ENCODE measurements around the gene ADIRF. TPM values are rescaled to one million over a fixed set of nuclear protein-coding genes. Genes with fewer than 3 reads are reported as not detected.
"Not testable (repeated sequence)": the region's sequence is repeated elsewhere in the genome, so short reads cannot be mapped to it uniquely, and the experiment has no call there.

The ADIRF gene
- polyA plus RNA-seq, 1 donor, result 11.4 TPM

DNA sequence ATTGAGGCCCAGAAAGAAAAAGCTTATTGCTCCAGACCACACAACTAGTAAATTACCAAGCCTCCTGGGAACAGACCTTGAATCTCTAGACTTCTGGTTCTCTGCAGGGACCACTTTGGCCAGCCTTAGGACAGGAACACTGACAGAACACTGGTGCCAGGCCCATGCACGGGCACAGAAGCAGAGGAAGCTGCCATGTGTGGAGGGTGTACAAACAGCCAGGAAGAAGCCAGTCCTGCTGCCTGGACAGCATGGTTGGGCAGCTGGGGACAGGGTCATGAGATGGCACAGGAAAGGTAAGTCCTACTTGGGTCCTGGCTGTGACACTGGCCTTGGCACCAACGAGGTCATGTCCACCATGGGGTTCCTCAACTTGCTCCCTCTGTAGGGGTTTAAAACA, 30.0 kb upstream of the ADIRF start:
- no peak overlapping the region for H3K27ac ChIP-seq (ENCODE audit: low read length)
- no peak overlapping the region for H3K4me3 ChIP-seq (ENCODE audit: low read length)
- peaks cover 3% of the 10 kb centered on the region for H3K4me1 ChIP-seq (ENCODE audit: control insufficient read depth, insufficient read depth, low read length)
- no peaks in the 10 kb centered on the region for H3K36me3 ChIP-seq (ENCODE audit: control insufficient read depth, insufficient read depth, low read length)
- no CpG with 5 or more reads among the region's 2 CpGs for WGBS (ENCODE audit: insufficient coverage, low lambda C conversion rate)
- no peak for DNase-seq
- H3K27me3 ChIP-seq (ENCODE audit: control insufficient read depth, insufficient read depth, low read length), result peaks cover 10% of the 10 kb centered on the region
- peaks cover 8% of the 10 kb centered on the region for H3K9me3 ChIP-seq (ENCODE audit: control insufficient read depth, low read depth, low read length)

DNA sequence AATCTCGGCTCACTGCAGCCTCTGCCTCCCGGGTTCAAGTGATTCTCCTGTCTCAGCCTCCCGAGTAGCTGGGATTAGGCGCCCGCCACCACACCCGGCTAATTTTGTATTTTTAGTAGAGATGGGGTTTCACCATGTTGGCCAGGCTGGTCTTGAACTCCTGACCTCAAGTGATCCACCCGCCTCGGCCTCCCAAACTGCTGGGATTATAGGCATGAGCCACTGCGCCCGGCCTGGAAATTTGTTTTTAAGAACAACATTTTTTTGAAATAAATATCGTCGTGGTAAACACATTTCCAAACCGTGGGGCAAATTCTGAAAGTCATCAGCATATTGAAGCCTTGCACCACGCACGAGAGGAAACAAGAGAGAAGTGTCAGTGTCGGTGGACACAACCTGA, 28.2 kb upstream of the ADIRF start:
- peaks cover 16% of the 10 kb centered on the region for H3K27me3 ChIP-seq (ENCODE audit: control insufficient read depth, insufficient read depth, low read length)
- H3K27ac ChIP-seq (ENCODE audit: low read length); H3K4me3 ChIP-seq (ENCODE audit: low read length); H3K36me3 ChIP-seq (ENCODE audit: control insufficient read depth, insufficient read depth, low read length); H3K4me1 ChIP-seq (ENCODE audit: control insufficient read depth, insufficient read depth, low read length); DNase-seq: not testable (repeated sequence)
- H3K9me3 ChIP-seq (ENCODE audit: control insufficient read depth, low read depth, low read length), result peaks cover 11% of the 10 kb centered on the region
- no CpG with 5 or more reads among the region's 16 CpGs for WGBS (ENCODE audit: insufficient coverage, low lambda C conversion rate)

DNA sequence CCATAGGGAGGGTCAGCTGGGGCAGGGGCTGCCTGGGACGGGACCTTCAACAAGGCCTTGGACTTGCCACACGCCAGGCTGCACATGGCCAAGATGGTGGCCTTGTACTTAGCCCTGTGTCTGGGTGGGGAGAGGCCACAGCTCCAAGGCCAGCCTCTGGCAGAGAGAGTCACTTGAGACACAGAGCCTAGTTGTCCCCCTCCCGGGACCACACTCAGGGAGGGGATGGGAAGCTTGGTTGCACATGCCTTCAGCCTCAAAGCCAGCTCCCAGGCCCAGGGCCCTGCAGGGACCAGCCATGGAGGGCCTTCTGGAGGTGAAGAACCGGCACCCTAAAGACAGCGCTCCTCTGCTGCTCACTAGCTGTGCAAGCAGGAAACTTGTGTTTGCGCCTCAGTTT, 27.6 kb upstream of the ADIRF start:
- Histone ChIP-seq H3K9me3 (ENCODE audit: control insufficient read depth, low read depth, low read length) (peaks cover 11% of the 10 kb centered on the region), H3K27me3 (ENCODE audit: control insufficient read depth, insufficient read depth, low read length) (peaks cover 16% of the 10 kb centered on the region), H3K36me3 (ENCODE audit: control insufficient read depth, insufficient read depth, low read length) (no peaks in the 10 kb centered on the region), H3K4me1 (ENCODE audit: control insufficient read depth, insufficient read depth, low read length) (peaks cover 3% of the 10 kb centered on the region), H3K4me3 (ENCODE audit: low read length) (no peak overlapping the region), H3K27ac (ENCODE audit: low read length) (no peak overlapping the region)
- DNase-seq, result no peak
- WGBS (ENCODE audit: insufficient coverage, low lambda C conversion rate), result no CpG with 5 or more reads among the region's 6 CpGs

DNA sequence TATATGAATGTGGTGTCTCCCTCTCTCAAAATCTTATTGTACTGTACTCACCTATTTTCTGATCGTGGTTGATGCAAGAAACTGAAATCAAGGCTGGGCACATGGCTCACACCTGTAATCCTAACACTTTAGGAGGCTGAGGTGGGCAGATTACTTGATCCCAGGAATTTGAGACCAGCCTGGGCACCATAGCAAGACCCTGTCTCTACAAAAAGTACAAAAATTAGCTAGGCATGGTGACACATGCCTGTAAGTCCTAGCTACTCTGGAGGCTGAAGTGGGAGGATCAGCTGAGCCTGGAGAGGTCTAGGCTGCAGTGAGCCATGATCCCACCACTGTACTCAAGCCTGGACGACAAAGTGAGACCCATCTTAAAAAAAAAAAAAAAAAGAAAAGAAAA, 26.9 kb upstream of the ADIRF start:
- Histone ChIP-seq H3K27me3 (ENCODE audit: control insufficient read depth, insufficient read depth, low read length) (peaks cover 23% of the 10 kb centered on the region), H3K27ac (ENCODE audit: low read length) (no peak overlapping the region), H3K9me3 (ENCODE audit: control insufficient read depth, low read depth, low read length) (peaks cover 11% of the 10 kb centered on the region), H3K36me3 (ENCODE audit: control insufficient read depth, insufficient read depth, low read length) (no peaks in the 10 kb centered on the region), H3K4me3 (ENCODE audit: low read length) (no peak overlapping the region), H3K4me1 (ENCODE audit: control insufficient read depth, insufficient read depth, low read length) (peaks cover 3% of the 10 kb centered on the region)
- no CpG with 5 or more reads among the region's 2 CpGs for WGBS (ENCODE audit: insufficient coverage, low lambda C conversion rate)
- DNase-seq, result no peak

DNA sequence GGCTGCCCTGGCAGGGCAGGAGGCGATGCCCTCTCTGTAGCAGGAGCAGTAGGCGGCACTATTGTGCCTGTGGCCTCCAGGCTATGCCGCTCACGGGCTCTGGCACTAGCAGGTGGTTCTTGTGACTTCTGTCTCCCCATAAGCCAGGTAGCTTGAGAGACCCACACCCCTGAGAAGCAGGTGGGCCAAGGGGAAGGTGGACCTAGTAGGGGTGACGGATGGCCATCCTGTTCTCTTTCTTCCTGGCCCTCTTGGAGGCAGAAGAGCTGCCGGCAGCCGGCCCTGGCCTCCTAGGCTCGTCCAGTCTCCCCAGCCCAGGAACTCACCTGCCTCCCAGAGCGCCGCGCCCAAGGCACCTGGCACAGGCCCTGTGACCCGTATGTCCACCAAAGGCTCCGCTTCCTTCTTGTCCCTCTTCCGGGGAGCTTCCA, 26.3 kb upstream of the ADIRF start:
- no peak for DNase-seq

DNA sequence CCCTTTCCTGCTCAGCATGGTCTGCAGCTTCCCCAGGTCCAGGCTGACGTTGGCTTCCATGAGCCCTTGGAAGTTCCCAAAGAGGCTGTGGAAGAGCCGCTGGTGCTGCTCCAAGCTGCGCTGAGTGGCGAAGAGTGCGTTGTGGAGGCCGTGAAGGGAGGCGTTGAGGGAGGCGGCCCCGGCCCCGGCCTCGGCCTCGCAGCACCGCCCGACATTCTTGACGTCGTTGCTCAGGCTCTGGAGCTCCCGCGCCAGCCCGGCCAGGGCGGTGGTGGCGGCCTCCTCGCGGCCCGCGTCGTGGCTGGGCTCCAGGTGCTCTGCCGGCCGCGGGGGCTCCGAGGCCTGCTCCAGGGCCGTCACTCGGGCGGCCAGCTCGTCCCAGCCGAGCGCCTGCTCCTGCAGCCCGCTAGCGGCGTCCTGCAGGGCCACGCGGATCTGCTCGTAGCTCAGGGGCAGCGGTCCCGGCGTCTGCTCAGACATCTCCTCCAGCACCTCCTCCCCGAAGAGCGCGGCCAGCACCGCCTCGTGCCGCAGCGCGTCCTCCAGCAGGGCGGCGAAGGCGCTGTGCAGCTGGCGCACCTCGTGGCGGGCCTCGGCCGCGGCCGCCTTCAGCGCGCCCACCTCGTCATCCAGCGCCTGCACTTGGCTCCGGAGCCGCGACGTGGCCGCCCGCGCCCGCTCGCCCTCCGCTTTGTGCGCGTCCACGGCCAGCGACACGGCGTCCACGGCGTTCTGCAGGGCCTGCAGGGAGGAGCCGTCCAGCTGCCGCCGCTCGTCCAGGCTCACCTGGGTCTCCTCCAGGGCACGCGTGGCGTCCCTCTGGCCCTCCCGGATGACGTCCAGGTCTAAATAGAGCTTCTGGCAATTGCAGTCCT, 25.6 kb upstream of the ADIRF start:
- WGBS (ENCODE audit: insufficient coverage, low lambda C conversion rate), result no CpG with 5 or more reads among the region's 94 CpGs
- H3K9me3 ChIP-seq (ENCODE audit: control insufficient read depth, low read depth, low read length), result peaks cover 11% of the 10 kb centered on the region
- no peak overlapping the region for H3K27ac ChIP-seq (ENCODE audit: low read length)
- peaks cover 27% of the 10 kb centered on the region for H3K27me3 ChIP-seq (ENCODE audit: control insufficient read depth, insufficient read depth, low read length)
- peaks cover 3% of the 10 kb centered on the region for H3K4me1 ChIP-seq (ENCODE audit: control insufficient read depth, insufficient read depth, low read length)
- no peak overlapping the region for H3K4me3 ChIP-seq (ENCODE audit: low read length)
- no peaks in the 10 kb centered on the region for H3K36me3 ChIP-seq (ENCODE audit: control insufficient read depth, insufficient read depth, low read length)
- DNase-seq, result no peak

More for the DNA sequence above, 26.3 kb upstream of the ADIRF start:
- H3K36me3 ChIP-seq (ENCODE audit: control insufficient read depth, insufficient read depth, low read length), result no peaks in the 10 kb centered on the region
- H3K4me3 ChIP-seq (ENCODE audit: low read length), result no peak overlapping the region
- H3K27me3 ChIP-seq (ENCODE audit: control insufficient read depth, insufficient read depth, low read length), result peaks cover 27% of the 10 kb centered on the region
- H3K27ac ChIP-seq (ENCODE audit: low read length), result no peak overlapping the region
- peaks cover 3% of the 10 kb centered on the region for H3K4me1 ChIP-seq (ENCODE audit: control insufficient read depth, insufficient read depth, low read length)
- H3K9me3 ChIP-seq (ENCODE audit: control insufficient read depth, low read depth, low read length), result peaks cover 11% of the 10 kb centered on the region
- no CpG with 5 or more reads among the region's 14 CpGs for WGBS (ENCODE audit: insufficient coverage, low lambda C conversion rate)

DNA sequence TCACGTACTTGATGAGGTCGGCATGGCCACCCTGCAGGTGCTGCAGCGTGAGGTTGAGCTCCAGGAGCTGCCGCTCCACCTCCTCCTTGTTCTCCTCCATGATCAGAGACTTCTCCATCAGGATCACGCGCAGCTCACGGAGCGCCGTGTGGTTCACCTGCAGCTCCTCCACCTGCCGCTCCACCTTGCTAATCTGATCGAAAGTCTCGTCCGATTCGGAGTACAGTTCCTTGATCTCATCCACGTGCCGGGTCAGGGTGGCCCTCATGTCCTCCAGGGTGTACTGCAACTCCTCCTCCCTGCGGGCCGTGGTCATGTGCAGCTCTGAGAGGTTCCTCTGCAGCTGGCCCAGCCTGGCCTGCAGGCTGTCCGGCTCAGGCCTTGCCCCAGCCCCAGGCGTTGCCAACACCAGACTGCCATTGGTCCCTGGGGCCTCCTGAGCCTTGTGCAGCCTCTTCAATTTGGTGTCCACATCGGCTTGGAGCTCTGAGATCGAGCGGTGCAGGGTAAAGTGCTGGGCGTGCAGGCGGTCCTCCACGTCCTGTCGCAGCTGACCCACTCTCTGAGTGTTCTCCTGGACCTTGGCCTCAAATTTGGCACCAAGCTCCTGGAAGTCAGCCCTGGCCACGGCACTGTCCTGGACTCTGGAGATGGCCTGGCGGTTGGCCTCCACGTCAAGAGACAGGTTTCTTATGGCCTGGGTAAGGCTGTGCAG, 24.8 kb upstream of the ADIRF start:
- H3K36me3 ChIP-seq (ENCODE audit: control insufficient read depth, insufficient read depth, low read length), result no peaks in the 10 kb centered on the region
- H3K4me1 ChIP-seq (ENCODE audit: control insufficient read depth, insufficient read depth, low read length), result peaks cover 3% of the 10 kb centered on the region
- no peak overlapping the region for H3K27ac ChIP-seq (ENCODE audit: low read length)
- WGBS (ENCODE audit: insufficient coverage, low lambda C conversion rate), result no CpG with 5 or more reads among the region's 30 CpGs
- no peak for DNase-seq
- H3K4me3 ChIP-seq (ENCODE audit: low read length), result no peak overlapping the region
- peaks cover 11% of the 10 kb centered on the region for H3K9me3 ChIP-seq (ENCODE audit: control insufficient read depth, low read depth, low read length)
- peaks cover 27% of the 10 kb centered on the region for H3K27me3 ChIP-seq (ENCODE audit: control insufficient read depth, insufficient read depth, low read length)

DNA sequence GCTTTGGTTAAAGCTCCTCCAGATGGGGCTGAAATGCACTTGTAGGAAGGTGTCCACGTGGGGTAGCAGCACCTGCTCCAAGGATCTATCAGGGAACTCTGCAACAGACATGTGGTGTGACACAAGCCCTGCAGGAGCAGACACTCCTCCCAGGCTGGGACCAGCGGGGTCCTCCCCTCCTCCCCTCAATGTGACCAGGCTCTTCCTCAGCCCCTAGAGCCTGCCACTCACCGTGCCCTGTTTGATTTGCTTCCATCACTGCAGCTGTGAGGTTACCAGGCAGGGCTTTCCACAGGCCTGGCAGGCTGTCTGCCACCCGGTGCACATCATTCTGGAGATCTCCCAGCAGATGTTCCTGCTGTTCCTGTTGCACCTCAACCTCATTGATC, 24.3 kb upstream of the ADIRF start:
- WGBS (ENCODE audit: insufficient coverage, low lambda C conversion rate), result no CpG with 5 or more reads among the region's 4 CpGs
- H3K4me3 ChIP-seq (ENCODE audit: low read length), result no peak overlapping the region
- H3K27ac ChIP-seq (ENCODE audit: low read length), result no peak overlapping the region
- no peak for DNase-seq
- H3K9me3 ChIP-seq (ENCODE audit: control insufficient read depth, low read depth, low read length), result peaks cover 11% of the 10 kb centered on the region
- H3K36me3 ChIP-seq (ENCODE audit: control insufficient read depth, insufficient read depth, low read length), result no peaks in the 10 kb centered on the region
- H3K27me3 ChIP-seq (ENCODE audit: control insufficient read depth, insufficient read depth, low read length), result peaks cover 27% of the 10 kb centered on the region
- peaks cover 3% of the 10 kb centered on the region for H3K4me1 ChIP-seq (ENCODE audit: control insufficient read depth, insufficient read depth, low read length)

DNA sequence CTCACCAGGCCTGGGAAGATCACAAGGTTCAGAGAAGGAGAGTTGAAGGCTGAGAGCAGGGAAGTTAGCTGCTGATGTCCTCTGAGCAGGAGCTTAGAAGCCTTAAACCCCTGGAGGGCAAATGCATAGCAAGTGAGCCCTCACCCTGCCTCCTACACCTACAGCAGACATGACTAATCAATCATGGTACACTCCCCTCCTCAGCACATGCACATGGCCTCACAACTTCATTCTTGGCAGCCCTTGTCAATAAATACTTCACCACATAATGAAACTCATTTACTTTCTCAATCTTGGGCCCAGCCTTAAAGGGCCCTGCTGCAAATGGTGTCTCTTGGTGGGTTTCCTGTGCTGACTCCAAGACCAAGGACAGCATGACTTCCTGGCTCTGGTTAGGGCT, 23.8 kb upstream of the ADIRF start:
- Histone ChIP-seq H3K4me3 (ENCODE audit: low read length) (no peak overlapping the region), H3K9me3 (ENCODE audit: control insufficient read depth, low read depth, low read length) (peaks cover 11% of the 10 kb centered on the region), H3K36me3 (ENCODE audit: control insufficient read depth, insufficient read depth, low read length) (no peaks in the 10 kb centered on the region), H3K27ac (ENCODE audit: low read length) (no peak overlapping the region), H3K27me3 (ENCODE audit: control insufficient read depth, insufficient read depth, low read length) (peaks cover 27% of the 10 kb centered on the region), H3K4me1 (ENCODE audit: control insufficient read depth, insufficient read depth, low read length) (peaks cover 3% of the 10 kb centered on the region)
- DNase-seq, result no peak

DNA sequence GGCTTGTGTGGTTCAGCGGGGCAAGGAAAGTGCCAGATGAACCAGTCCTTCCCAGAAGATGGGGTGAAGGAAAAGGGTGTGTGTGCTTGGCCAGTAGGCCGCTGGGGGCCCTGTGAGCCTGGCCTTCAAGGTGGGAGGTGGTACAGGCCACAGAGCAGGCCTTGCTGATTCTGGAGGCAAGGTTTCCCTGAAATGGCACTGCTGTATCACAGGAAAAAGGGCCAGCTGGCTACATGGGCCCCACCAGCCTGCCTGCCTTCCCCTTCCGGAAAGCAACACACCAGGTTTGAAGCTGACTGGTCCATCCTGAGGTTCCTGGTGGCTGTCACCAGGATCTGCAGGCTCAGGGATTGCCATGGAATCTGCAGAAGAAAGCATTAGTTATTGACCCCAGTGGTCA, 23.4 kb upstream of the ADIRF start:
- no peaks in the 10 kb centered on the region for H3K36me3 ChIP-seq (ENCODE audit: control insufficient read depth, insufficient read depth, low read length)
- H3K27me3 ChIP-seq (ENCODE audit: control insufficient read depth, insufficient read depth, low read length), result peaks cover 27% of the 10 kb centered on the region
- no CpG with 5 or more reads among the region's 3 CpGs for WGBS (ENCODE audit: insufficient coverage, low lambda C conversion rate)
- peaks cover 3% of the 10 kb centered on the region for H3K4me1 ChIP-seq (ENCODE audit: control insufficient read depth, insufficient read depth, low read length)
- no peak overlapping the region for H3K27ac ChIP-seq (ENCODE audit: low read length)
- peaks cover 11% of the 10 kb centered on the region for H3K9me3 ChIP-seq (ENCODE audit: control insufficient read depth, low read depth, low read length)
- H3K4me3 ChIP-seq (ENCODE audit: low read length), result no peak overlapping the region
- no peak for DNase-seq
